PFSK-1 (cell line): ENCODE measurements around the gene PLXNA1.

Experiments used
- FOXP2 ChIP-seq: optimal IDR thresholded peaks from 2 replicates; pipeline ENCODE3; 2011; ENCODE audit warnings: borderline replicate concordance, control low read depth, inconsistent platforms; ENCODE audit not compliant: insufficient read depth; ENCODE audit errors: extremely low read length, extremely low read depth
- POLR2AphosphoS5 ChIP-seq: IDR thresholded peaks from 2 replicates; pipeline ENCODE4 v1.6.1; 2012; ENCODE audit warnings: low read depth, mild to moderate bottlenecking, control low read depth, low read length, moderate library complexity
- REST ChIP-seq, 2 experiments: IDR thresholded peaks; 2 replicates each; pipeline versions ENCODE4 v1.6.1 to v1.8.0; 2011 to 2012; ENCODE audit warnings: low read depth in 2 of 2, low read length in 2 of 2, control low read depth in 1 of 2, inconsistent platforms in 1 of 2, mild to moderate bottlenecking in 1 of 2, moderate library complexity in 1 of 2; ENCODE audit not compliant: insufficient read depth in 1 of 2
- SIN3A ChIP-seq: IDR thresholded peaks from 2 replicates; pipeline ENCODE4 v1.6.1; 2012; ENCODE audit warnings: mild to moderate bottlenecking, low read length, moderate library complexity, borderline replicate concordance; ENCODE audit not compliant: insufficient read depth
- TAF1 ChIP-seq: IDR thresholded peaks from 2 replicates; pipeline ENCODE4 v1.6.1; 2012; ENCODE audit warnings: low read length, control low read depth, borderline replicate concordance; ENCODE audit not compliant: insufficient read depth

The PLXNA1 gene

DNA sequence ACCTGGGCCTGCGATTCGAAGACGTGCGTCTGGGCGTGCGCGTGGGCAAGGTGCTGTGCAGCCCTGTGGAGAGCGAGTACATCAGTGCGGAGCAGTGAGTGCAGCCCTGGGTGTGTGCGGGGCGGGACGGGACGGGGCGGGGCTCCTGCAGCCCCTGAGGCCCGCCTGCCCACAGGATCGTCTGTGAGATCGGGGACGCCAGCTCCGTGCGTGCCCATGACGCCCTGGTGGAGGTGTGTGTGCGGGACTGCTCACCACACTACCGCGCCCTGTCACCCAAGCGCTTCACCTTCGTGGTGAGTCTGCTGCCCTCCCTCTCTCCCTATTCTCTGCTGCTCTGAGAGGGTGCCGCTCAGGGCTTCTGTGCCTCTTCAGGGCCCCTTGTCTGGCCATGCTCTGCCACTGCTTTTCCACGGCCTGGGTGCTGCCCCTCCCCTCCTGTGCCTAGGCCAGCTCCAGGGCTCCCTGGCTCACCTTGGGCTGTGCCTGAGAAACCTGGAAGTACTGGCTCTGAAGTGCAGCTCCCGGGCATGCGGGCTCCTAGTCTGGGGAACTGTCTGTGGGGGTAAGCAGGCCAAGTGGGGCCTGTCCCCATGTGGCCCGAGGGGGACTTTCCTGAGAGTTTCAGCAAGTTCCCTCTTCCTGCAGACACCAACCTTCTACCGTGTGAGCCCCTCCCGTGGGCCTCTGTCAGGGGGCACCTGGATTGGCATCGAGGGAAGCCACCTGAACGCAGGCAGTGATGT lies 31.8 kb downstream of the PLXNA1 start:
- TF ChIP-seq TAF1, result no peak
- TF ChIP-seq POLR2AphosphoS5, result no peak
- no peak for TF ChIP-seq FOXP2
- TF ChIP-seq SIN3A, result no peak
- no peak for TF ChIP-seq REST (IDR thresholded peaks at IDR 0.05; ENCODE audit: insufficient read depth in 1 of 2, low read depth in 2 of 2, low read length in 2 of 2)

DNA sequence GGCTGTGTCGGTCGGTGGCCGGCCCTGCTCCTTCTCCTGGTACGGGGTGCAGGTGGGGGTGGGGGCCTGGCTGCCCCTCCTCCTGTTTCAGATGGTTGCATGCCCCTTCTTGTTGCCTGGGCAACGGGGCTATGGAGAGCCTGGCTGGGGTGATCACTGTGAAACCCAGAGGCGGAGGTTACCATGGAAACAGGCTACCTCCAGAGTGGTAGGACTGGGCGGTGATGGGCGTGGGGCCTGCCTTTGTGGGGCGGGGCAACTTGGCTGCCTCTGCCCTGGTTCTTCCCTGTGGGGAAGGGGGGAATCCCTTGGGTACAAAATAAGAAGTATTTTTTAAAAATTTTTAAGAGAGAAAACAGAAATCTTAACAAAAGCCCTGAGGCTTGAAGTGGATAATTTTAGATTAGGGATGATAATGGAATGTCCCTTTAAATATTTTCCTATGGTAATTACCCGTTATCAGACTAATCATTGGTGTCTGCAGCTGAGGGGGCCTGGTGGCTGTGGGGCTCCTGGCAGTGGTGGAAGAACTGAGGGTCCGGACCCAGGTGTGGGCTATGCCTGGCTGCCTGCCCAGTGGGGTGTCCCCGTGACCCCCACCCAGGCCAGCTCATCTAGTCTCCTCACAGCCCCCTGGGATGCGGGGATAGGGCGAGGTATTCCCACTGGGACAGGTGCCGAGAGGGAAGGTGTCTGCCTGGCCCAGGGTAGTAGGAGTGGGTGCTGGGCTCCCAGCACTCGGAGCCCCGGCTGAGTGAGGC lies 32.5 kb downstream of the PLXNA1 start:
- TF ChIP-seq POLR2AphosphoS5, result no peak
- no peak for TF ChIP-seq FOXP2
- TF ChIP-seq REST (IDR thresholded peaks at IDR 0.05; ENCODE audit: insufficient read depth in 1 of 2, low read depth in 2 of 2, low read length in 2 of 2), result no peak
- no peak for TF ChIP-seq SIN3A
- no peak for TF ChIP-seq TAF1

DNA sequence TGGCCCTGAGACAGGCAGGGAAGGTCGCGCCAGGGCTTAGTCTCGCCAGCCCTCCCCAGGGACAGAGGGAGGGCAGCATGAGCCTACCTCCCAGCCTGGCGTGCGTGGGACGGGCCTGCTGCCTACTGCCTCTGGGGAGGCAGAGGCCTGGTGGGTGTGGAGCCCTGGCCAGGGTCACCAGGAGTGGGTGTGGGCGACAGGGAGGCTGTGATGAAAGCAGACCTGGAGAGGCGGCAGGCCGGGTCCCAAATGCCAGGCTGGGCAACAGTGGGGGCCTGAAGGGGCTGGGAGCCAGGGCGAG lies 33.1 kb downstream of the PLXNA1 start:
- no peak for TF ChIP-seq SIN3A
- no peak for TF ChIP-seq POLR2AphosphoS5
- no peak for TF ChIP-seq FOXP2
- no peak for TF ChIP-seq REST (IDR thresholded peaks at IDR 0.05; ENCODE audit: insufficient read depth in 1 of 2, low read depth in 2 of 2, low read length in 2 of 2)
- TF ChIP-seq TAF1, result no peak

DNA sequence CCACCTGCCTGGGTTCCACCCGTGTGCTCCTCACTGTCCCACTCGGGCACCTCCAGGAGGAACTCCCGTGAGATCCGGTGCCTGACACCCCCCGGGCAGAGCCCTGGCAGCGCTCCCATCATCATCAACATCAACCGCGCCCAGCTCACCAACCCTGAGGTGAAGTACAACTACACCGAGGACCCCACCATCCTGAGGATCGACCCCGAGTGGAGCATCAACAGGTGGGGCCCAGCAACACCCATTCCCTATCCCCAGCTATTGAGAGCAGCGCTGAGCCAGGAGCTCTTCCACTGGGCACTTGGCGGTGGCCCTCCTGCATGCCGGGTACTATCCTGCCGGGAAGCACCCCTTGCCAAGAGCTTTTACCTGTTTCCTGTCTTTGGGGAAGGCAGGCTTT lies 33.5 kb downstream of the PLXNA1 start:
- no peak for TF ChIP-seq SIN3A
- TF ChIP-seq POLR2AphosphoS5, result no peak
- no peak for TF ChIP-seq REST (IDR thresholded peaks at IDR 0.05; ENCODE audit: insufficient read depth in 1 of 2, low read depth in 2 of 2, low read length in 2 of 2)
- TF ChIP-seq TAF1, result no peak
- TF ChIP-seq FOXP2, result no peak

GRCh38 chr3:127017229-127017628 lies 34.3 kb downstream of the PLXNA1 start:
- TF ChIP-seq FOXP2, result no peak
- TF ChIP-seq SIN3A, result no peak
- TF ChIP-seq REST (IDR thresholded peaks at IDR 0.05; ENCODE audit: insufficient read depth in 1 of 2, low read depth in 2 of 2, low read length in 2 of 2), result no peak
- no peak for TF ChIP-seq POLR2AphosphoS5
